T-cell (primary cell): ENCODE data around the gene USH2A. TPM values are rescaled to one million over a fixed set of nuclear protein-coding genes. Genes with fewer than 3 reads are reported as not detected.

Source experiments
- ATAC-seq, 4 experiments: fragments of 200-7000 bp in 3 of 4; fragments of 150-1000 bp in 1 of 4; cut with Tn5 transposase; replicated peaks in 1 of 4; 1 replicate in 3 of 4; 2 replicates in 1 of 4; pipeline ENCODE4 v1.10.0; 2021; ENCODE audit warnings: moderate library complexity in 3 of 4, mild to moderate bottlenecking in 2 of 4, moderate number of reproducible peaks in 1 of 4
- CTCF ChIA-PET, 2 donors: fragments of 300-600 bp; sonication (Branson Sonifier 250); formaldehyde crosslinking; loops; one replicate each; lab custom pipeline; 2022; ENCODE audit warnings: antibody characterized with exemption in 2 of 2; lab: Charles Lee
- POLR2A ChIA-PET, 2 donors: fragments of 300-600 bp; sonication (Branson Sonifier 250); formaldehyde crosslinking; loops; one replicate each; lab custom pipeline; 2022; ENCODE audit warnings: antibody characterized with exemption in 2 of 2; lab: Charles Lee
- DNase-seq, 35 experiments: peaks; one replicate each; pipeline versions ENCODE4 v3.0.0 to v3.0.0-alpha.2; 2013 to 2023
- H3K27ac ChIP-seq: one replicate; pipeline ENCODE4 v1.5.1; 2013; ENCODE audit warnings: low read length
- H3K27me3 ChIP-seq, 2 experiments: replicated peaks in 1 of 2; 1 replicate in 1 of 2; 2 replicates in 1 of 2; pipeline versions ENCODE4 v1.6.1 to v1.7.0; 2013; ENCODE audit warnings: low read length in 1 of 2, mixed read lengths in 1 of 2; ENCODE audit not compliant: control insufficient read depth in 2 of 2, insufficient read depth in 2 of 2; ENCODE audit errors: extremely low read depth in 1 of 2
- H3K36me3 ChIP-seq, 2 donors: 1 replicate in 1 of 2; 2 replicates in 1 of 2; pipeline versions ENCODE4 v1.6.1 to v1.7.0; 2013; ENCODE audit warnings: low read length in 1 of 2; ENCODE audit not compliant: control insufficient read depth in 2 of 2, insufficient read depth in 1 of 2; ENCODE audit errors: extremely low read depth in 1 of 2
- H3K4me1 ChIP-seq, 2 experiments: 1 replicate in 1 of 2; 2 replicates in 1 of 2; pipeline versions ENCODE4 v1.6.1 to v1.7.0; 2013; ENCODE audit warnings: low read length in 2 of 2, mixed read lengths in 1 of 2; ENCODE audit not compliant: insufficient read depth in 2 of 2, control insufficient read depth in 1 of 2; ENCODE audit errors: extremely low read depth in 1 of 2
- H3K4me3 ChIP-seq, 2 donors: 1 replicate in 1 of 2; 2 replicates in 1 of 2; pipeline versions ENCODE4 v1.5.1 to v1.7.0; 2013; ENCODE audit warnings: mild to moderate bottlenecking in 2 of 2, low read length in 1 of 2, moderate library complexity in 1 of 2; ENCODE audit not compliant: control insufficient read depth in 1 of 2; ENCODE audit errors: extremely low read depth in 1 of 2
- H3K9me3 ChIP-seq: 2 replicates; pipeline ENCODE4 v1.7.0; 2013
- H3K27ac Mint-ChIP-seq, 2 donors: one replicate each; pipeline ENCODE4 v1.8.0; 2020 to 2021; ENCODE audit warnings: mild to moderate bottlenecking in 2 of 2, mixed read lengths in 2 of 2
- H3K27me3 Mint-ChIP-seq, 2 donors: one replicate each; pipeline ENCODE4 v1.8.0; 2021 to 2022; ENCODE audit warnings: mixed read lengths in 2 of 2
- H3K36me3 Mint-ChIP-seq: one replicate; pipeline ENCODE4 v1.8.0; 2021; ENCODE audit warnings: mixed read lengths
- H3K4me1 Mint-ChIP-seq, 3 donors: one replicate each; pipeline ENCODE4 v1.8.0; 2020 to 2022; ENCODE audit warnings: mixed read lengths in 3 of 3, mild to moderate bottlenecking in 1 of 3
- H3K4me3 Mint-ChIP-seq, 3 donors: one replicate each; pipeline ENCODE4 v1.8.0; 2020 to 2022; ENCODE audit warnings: mild to moderate bottlenecking in 3 of 3, mixed read lengths in 3 of 3, moderate library complexity in 3 of 3
- H3K9me3 Mint-ChIP-seq, 3 donors: one replicate each; pipeline ENCODE4 v1.8.0; 2020 to 2022; ENCODE audit warnings: mixed read lengths in 3 of 3
- WGBS: methylation state at CpG from one replicate; pipeline ENCODE4 v1.1.5; 2013; ENCODE audit warnings: missing lambda C conversion rate; ENCODE audit not compliant: insufficient coverage; 5-methylcytosine and 5-hydroxymethylcytosine counted together
- total RNA-seq, 35 experiments: library from RNA in 6 of 35; stranded (reverse) in 6 of 35; fragments of 120-200 nt in 1 of 35; gene quantifications; one replicate each; pipeline versions ENCODE4 v1.2.1 to v1.2.4 and lab custom pipeline; 2013 to 2026

The USH2A gene
- total RNA-seq, 5 donors from 2014 or later (not counting 1 experiment from before 2014, with no cell fraction given) = not detected

- H3K4me1 ChIP-seq = no peaks in the 10 kb centered on the region
- H3K27me3 ChIP-seq = no peaks in the 10 kb centered on the region
- H3K36me3 ChIP-seq = no peaks in the 10 kb centered on the region
- DNase-seq (no peak), ATAC-seq (no peak)
- Mint-ChIP-seq H3K9me3 (peaks cover 20 to 28% (median 23%) of the 10 kb centered on the region in 3 donors), H3K4me3 (no peak overlapping the region), H3K4me1 (no peaks in the 10 kb centered on the region), H3K27me3 (no peaks in the 10 kb centered on the region), H3K27ac (no peak overlapping the region), H3K36me3 (no peaks in the 10 kb centered on the region)
- ChIA-PET POLR2A (no interaction called here), CTCF (no interaction called here)
- no peak overlapping the region for H3K4me3 ChIP-seq
- H3K27ac ChIP-seq = no peak overlapping the region
- no peaks in the 10 kb centered on the region for H3K9me3 ChIP-seq
Observed at GRCh38 chr1:215824245-215824644, 599.0 kb downstream of the USH2A start.

GRCh38 chr1:215819114-215819513 is 604.1 kb downstream of the USH2A start:
- H3K9me3 Mint-ChIP-seq = peaks cover 8 to 21% (median 14%) of the 10 kb centered on the region in 3 donors
- DNase-seq (no peak), ATAC-seq (no peak)
- ChIA-PET POLR2A (no interaction called here), CTCF (no interaction called here)
- WGBS = no CpG with 5 or more reads among the region's 2 CpGs
- Histone ChIP-seq H3K4me3 (no peak overlapping the region), H3K27me3 (no peaks in the 10 kb centered on the region), H3K9me3 (no peaks in the 10 kb centered on the region), H3K4me1 (no peaks in the 10 kb centered on the region), H3K27ac (no peak overlapping the region), H3K36me3 (no peaks in the 10 kb centered on the region)
- no peaks in the 10 kb centered on the region for H3K4me1 Mint-ChIP-seq
- no peak overlapping the region for H3K4me3 Mint-ChIP-seq
- no peak overlapping the region for H3K27ac Mint-ChIP-seq
- no peaks in the 10 kb centered on the region for H3K36me3 Mint-ChIP-seq
- no peaks in the 10 kb centered on the region for H3K27me3 Mint-ChIP-seq

GRCh38 chr1:215807911-215808436 is 615.3 kb downstream of the USH2A start:
- DNase-seq = no peak
- Mint-ChIP-seq H3K27ac (no peak overlapping the region), H3K27me3 (no peaks in the 10 kb centered on the region), H3K4me3 (no peak overlapping the region), H3K36me3 (no peaks in the 10 kb centered on the region), H3K4me1 (no peaks in the 10 kb centered on the region), H3K9me3 (peaks cover 19 to 48% (median 20%) of the 10 kb centered on the region in 3 donors)
- H3K4me3 ChIP-seq = no peak overlapping the region
- H3K4me1 ChIP-seq = no peaks in the 10 kb centered on the region
- no peak overlapping the region for H3K27ac ChIP-seq
- WGBS = no CpG with 5 or more reads among the region's 1 CpG
- ChIA-PET POLR2A (no interaction called here), CTCF (no interaction called here)
- no peak for ATAC-seq
- H3K27me3 ChIP-seq = no peaks in the 10 kb centered on the region
- H3K36me3 ChIP-seq = no peaks in the 10 kb centered on the region
- no peaks in the 10 kb centered on the region for H3K9me3 ChIP-seq

- Mint-ChIP-seq H3K27me3 (no peaks in the 10 kb centered on the region), H3K4me3 (no peak overlapping the region), H3K36me3 (no peaks in the 10 kb centered on the region), H3K4me1 (no peaks in the 10 kb centered on the region), H3K27ac (no peak overlapping the region), H3K9me3 (peaks cover 13 to 42% (median 17%) of the 10 kb centered on the region in 3 donors)
- H3K4me3 ChIP-seq = no peak overlapping the region
- no peak for ATAC-seq
- ChIA-PET POLR2A (no interaction called here), CTCF (no interaction called here)
- H3K36me3 ChIP-seq = no peaks in the 10 kb centered on the region
- DNase-seq = no peak
- H3K27ac ChIP-seq = no peak overlapping the region
- no peaks in the 10 kb centered on the region for H3K9me3 ChIP-seq
- no CpG with 5 or more reads among the region's 4 CpGs for WGBS
- no peaks in the 10 kb centered on the region for H3K4me1 ChIP-seq
- no peaks in the 10 kb centered on the region for H3K27me3 ChIP-seq
Observed at GRCh38 chr1:215807218-215807617, 616.0 kb downstream of the USH2A start.

- H3K36me3 Mint-ChIP-seq = no peaks in the 10 kb centered on the region
- Histone ChIP-seq H3K4me3 (no peak overlapping the region), H3K27ac (no peak overlapping the region), H3K36me3 (no peaks in the 10 kb centered on the region), H3K27me3 (no peaks in the 10 kb centered on the region), H3K9me3 (no peaks in the 10 kb centered on the region), H3K4me1 (no peaks in the 10 kb centered on the region)
- no peaks in the 10 kb centered on the region for H3K27me3 Mint-ChIP-seq
- CTCF ChIA-PET = no interaction called here
- DNase-seq (no peak), ATAC-seq (no peak)
- no peak overlapping the region for H3K4me3 Mint-ChIP-seq
- POLR2A ChIA-PET = no interaction called here
- H3K4me1 Mint-ChIP-seq = no peaks in the 10 kb centered on the region
- H3K27ac Mint-ChIP-seq = no peak overlapping the region
- H3K9me3 Mint-ChIP-seq = peaks cover 7 to 18% (median 8%) of the 10 kb centered on the region in 3 donors
Observed at GRCh38 chr1:215797859-215798258, 625.4 kb downstream of the USH2A start.

GRCh38 chr1:215794156-215794555 is 629.1 kb downstream of the USH2A start:
- DNase-seq = no peak
- H3K36me3 ChIP-seq = no peaks in the 10 kb centered on the region
- H3K27me3 ChIP-seq = no peaks in the 10 kb centered on the region
- Mint-ChIP-seq H3K4me3 (no peak overlapping the region), H3K9me3 (peaks cover 2 to 8% (median 3%) of the 10 kb centered on the region in 3 donors), H3K4me1 (no peaks in the 10 kb centered on the region), H3K27ac (no peak overlapping the region), H3K36me3 (no peaks in the 10 kb centered on the region), H3K27me3 (no peaks in the 10 kb centered on the region)
- 86% methylated on average over 5 of the region's 6 CpGs for WGBS
- ChIA-PET CTCF (no interaction called here), POLR2A (no interaction called here)
- no peaks in the 10 kb centered on the region for H3K4me1 ChIP-seq
- no peak for ATAC-seq
- no peaks in the 10 kb centered on the region for H3K9me3 ChIP-seq
- no peak overlapping the region for H3K27ac ChIP-seq
- no peak overlapping the region for H3K4me3 ChIP-seq

- CTCF ChIA-PET = no interaction called here
- no peaks in the 10 kb centered on the region for H3K36me3 ChIP-seq
- no peak for ATAC-seq
- no peak overlapping the region for H3K27ac Mint-ChIP-seq
- H3K36me3 Mint-ChIP-seq = no peaks in the 10 kb centered on the region
- H3K27ac ChIP-seq = no peak overlapping the region
- no peaks in the 10 kb centered on the region for H3K4me1 ChIP-seq
- DNase-seq = no peak
- no peaks in the 10 kb centered on the region for H3K27me3 ChIP-seq
- no peaks in the 10 kb centered on the region for H3K9me3 ChIP-seq
- POLR2A ChIA-PET = no interaction called here
- no peak overlapping the region for H3K4me3 Mint-ChIP-seq
- H3K27me3 Mint-ChIP-seq = no peaks in the 10 kb centered on the region
- no peaks in the 10 kb centered on the region for H3K4me1 Mint-ChIP-seq
- H3K4me3 ChIP-seq = no peak overlapping the region
- H3K9me3 Mint-ChIP-seq = peaks cover 0 to 8% (median 2%) of the 10 kb centered on the region in 3 donors
Observed at GRCh38 chr1:215793180-215793579, 630.1 kb downstream of the USH2A start.
